Spleen (tissue), 11 donors: ENCODE results near the gene ANKK1. TPM values are rescaled to one million over a fixed set of nuclear protein-coding genes. Genes with fewer than 3 reads are reported as not detected.

Source experiments
- DNase-seq: peaks from one replicate; pipeline ENCODE4 v3.0.0-alpha.2; 2020
- H3K27ac ChIP-seq, 8 donors: fragments of 200-600 bp; sonication (generic) in 7 of 8; 1 replicate in 4 of 8; 2 replicates in 4 of 8; pipeline versions ENCODE4 v1.5.0 to v1.8.0; 2016 to 2021; ENCODE audit warnings: inconsistent platforms in 4 of 8, mild to moderate bottlenecking in 4 of 8, moderate library complexity in 1 of 8
- H3K27me3 ChIP-seq, 7 donors: fragments of 200-600 bp; sonication (generic) in 6 of 7; replicated peaks in 1 of 7; 1 replicate in 4 of 7; 2 replicates in 3 of 7; pipeline versions ENCODE4 v1.5.0 to v1.8.0; 2016 to 2021; ENCODE audit warnings: inconsistent platforms in 3 of 7, mild to moderate bottlenecking in 1 of 7
- H3K36me3 ChIP-seq, 6 donors: fragments of 200-600 bp; sonication (generic) in 5 of 6; 1 replicate in 4 of 6; 2 replicates in 2 of 6; pipeline versions ENCODE4 v1.5.0 to v1.8.0; 2016 to 2021; ENCODE audit warnings: inconsistent platforms in 2 of 6
- H3K4me1 ChIP-seq, 6 donors: fragments of 200-600 bp; sonication (generic) in 5 of 6; 1 replicate in 3 of 6; 2 replicates in 3 of 6; pipeline versions ENCODE4 v1.5.0 to v1.8.0; 2016 to 2021; ENCODE audit warnings: inconsistent platforms in 3 of 6
- H3K4me3 ChIP-seq, 8 donors: fragments of 200-600 bp; sonication (generic) in 7 of 8; 1 replicate in 4 of 8; 2 replicates in 4 of 8; pipeline versions ENCODE4 v1.5.0 to v1.8.0; 2016 to 2021; ENCODE audit warnings: inconsistent platforms in 4 of 8, mild to moderate bottlenecking in 4 of 8, moderate library complexity in 2 of 8
- H3K9me3 ChIP-seq, 8 donors: fragments of 200-600 bp; sonication (generic) in 7 of 8; 1 replicate in 4 of 8; 2 replicates in 4 of 8; pipeline versions ENCODE4 v1.5.0 to v1.8.0; 2016 to 2021; ENCODE audit warnings: inconsistent platforms in 4 of 8
- POLR2A ChIP-seq, 3 donors: fragments of 450-650 bp; IDR thresholded peaks; one replicate each; pipeline ENCODE4 v1.5.1; 2017; ENCODE audit warnings: antibody characterized with exemption in 3 of 3, mild to moderate bottlenecking in 1 of 3
- POLR2AphosphoS5 ChIP-seq, 3 donors: sonication (generic); formaldehyde crosslinking; IDR thresholded peaks; one replicate each; pipeline ENCODE4 v1.5.1; 2017; ENCODE audit warnings: antibody characterized with exemption in 3 of 3
- WGBS, 5 donors: extraction: QIAGEN DNeasy Blood & Tissue Kit in 3 of 5; methylation state at CpG; one replicate each; pipeline versions ENCODE4 v1.1.5 to v1.1.7; 2013 to 2018; 5-methylcytosine and 5-hydroxymethylcytosine counted together
- intact Hi-C: fragments of 100-400 bp; cut with DNase I; formaldehyde crosslinking; loops from one replicate; pipeline ENCODE4 v1.15.0; 2023; ENCODE audit warnings: low total_unique reads
- polyA plus RNA-seq, 3 donors: library from polyadenylated mRNA; stranded (reverse); fragments of 200-250 nt; gene quantifications; one replicate each; pipeline ENCODE4 v1.2.1, GENCODE V29; 2013
- total RNA-seq, 7 donors: library from RNA; depleted of rRNA in 3 of 7; stranded (reverse); fragments of >200 nt in 3 of 7; fragmentation: NEBNext Ultra II Directional in 4 of 7; extraction: Animal tissue kit (Norgen Biotek cat#: 25700) in 4 of 7; gene quantifications; one replicate each; pipeline versions ENCODE4 v1.1.0 to v1.2.1, GENCODE V29; 2016 to 2021
- TF ChIP-seq, protein P1 (sequence below), 11 experiments: fragments of 200-600 bp in 7 of 11; fragments of 450-650 bp in 4 of 11; sonication (generic) in 4 of 11; IDR thresholded peaks in 8 of 11; conservative IDR thresholded peaks in 3 of 11; 1 replicate in 7 of 11; 2 replicates in 4 of 11; pipeline versions ENCODE4 v1.4.0 to v1.8.0; 2016 to 2021; ENCODE audit warnings: antibody characterized with exemption in 11 of 11, inconsistent platforms in 4 of 11, mild to moderate bottlenecking in 1 of 11
- donor health status: healthy with polysubstance abuse.
- donor health status: DM: no; HTN: no; CAD: no; lungs with moderate emphysema.
- donor health status: DM: no; HTN: no; CAD: no.
- donor health status: Bipolar disorder and iron deficiency.
- donor health status: healthy.
- donor health status: DM: no; HTN: no; CAD: no.
- donor health status: DM: yes; HTN: yes; CAD: no.

ANKK1 gene
- total and polyA plus RNA-seq, 10 donors, result 0.26 to 2.0 (median 0.65) TPM

DNA sequence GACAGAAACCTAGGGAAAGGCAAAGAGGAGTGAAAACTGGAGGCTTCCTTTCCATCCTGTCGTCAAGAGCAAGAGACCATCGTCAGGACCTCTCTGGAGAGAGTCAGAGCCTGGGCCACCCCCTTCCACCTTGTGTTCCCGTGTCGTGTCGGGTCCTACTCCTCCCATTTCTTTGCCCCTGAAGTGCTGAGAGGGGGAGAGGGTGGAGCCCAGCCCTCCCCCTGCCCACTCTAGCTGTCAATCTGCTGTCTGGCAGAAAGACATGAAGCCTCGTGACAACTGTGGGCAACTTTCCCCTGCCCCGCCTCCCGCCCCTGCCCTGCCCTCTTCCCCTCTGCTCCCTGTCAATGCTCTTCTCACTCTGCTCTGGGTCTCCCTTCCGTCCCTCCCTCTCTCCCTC lies 20.6 kb downstream of the ANKK1 start:
- H3K4me3 ChIP-seq, result no peak overlapping the region
- no peaks in the 10 kb centered on the region for H3K9me3 ChIP-seq
- no peaks in the 10 kb centered on the region for H3K27me3 ChIP-seq
- no peak overlapping the region for H3K27ac ChIP-seq
- no peak for DNase-seq
- TF ChIP-seq, protein P1, sequence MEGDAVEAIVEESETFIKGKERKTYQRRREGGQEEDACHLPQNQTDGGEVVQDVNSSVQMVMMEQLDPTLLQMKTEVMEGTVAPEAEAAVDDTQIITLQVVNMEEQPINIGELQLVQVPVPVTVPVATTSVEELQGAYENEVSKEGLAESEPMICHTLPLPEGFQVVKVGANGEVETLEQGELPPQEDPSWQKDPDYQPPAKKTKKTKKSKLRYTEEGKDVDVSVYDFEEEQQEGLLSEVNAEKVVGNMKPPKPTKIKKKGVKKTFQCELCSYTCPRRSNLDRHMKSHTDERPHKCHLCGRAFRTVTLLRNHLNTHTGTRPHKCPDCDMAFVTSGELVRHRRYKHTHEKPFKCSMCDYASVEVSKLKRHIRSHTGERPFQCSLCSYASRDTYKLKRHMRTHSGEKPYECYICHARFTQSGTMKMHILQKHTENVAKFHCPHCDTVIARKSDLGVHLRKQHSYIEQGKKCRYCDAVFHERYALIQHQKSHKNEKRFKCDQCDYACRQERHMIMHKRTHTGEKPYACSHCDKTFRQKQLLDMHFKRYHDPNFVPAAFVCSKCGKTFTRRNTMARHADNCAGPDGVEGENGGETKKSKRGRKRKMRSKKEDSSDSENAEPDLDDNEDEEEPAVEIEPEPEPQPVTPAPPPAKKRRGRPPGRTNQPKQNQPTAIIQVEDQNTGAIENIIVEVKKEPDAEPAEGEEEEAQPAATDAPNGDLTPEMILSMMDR (IDR thresholded peaks at IDR 0.05 in 8 of 11, conservative IDR thresholded peaks at IDR 0.05 in 3 of 11), result no peak
- H3K36me3 ChIP-seq, result no peaks in the 10 kb centered on the region
- intact Hi-C loops, result no loop called here
- 68 to 86% (median 73%) methylated on average over 9 of the region's 9 CpGs for WGBS, 5 donors
- H3K4me1 ChIP-seq, result no peaks in the 10 kb centered on the region

DNA sequence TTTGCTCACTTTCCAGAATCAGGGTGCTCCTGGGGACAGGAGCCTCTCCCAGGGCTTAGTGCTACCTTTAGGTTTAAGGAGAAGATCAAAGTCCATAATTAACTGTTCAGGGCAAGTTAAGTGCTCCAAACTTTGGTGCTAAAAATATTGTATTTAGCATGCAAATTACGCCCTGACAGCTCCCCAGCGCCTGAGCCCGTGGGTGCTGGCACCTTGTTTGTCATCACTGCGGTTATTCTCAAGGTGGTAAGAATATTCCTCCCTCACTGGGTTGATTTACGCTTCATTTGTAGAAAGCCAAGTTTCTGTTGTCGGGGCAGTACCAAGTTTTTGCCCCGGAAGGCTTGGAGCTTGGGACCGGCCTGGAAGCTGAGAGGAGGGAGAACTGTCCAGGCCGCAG lies 21.3 kb downstream of the ANKK1 start:
- intact Hi-C loops, result no loop called here
- H3K27me3 ChIP-seq, result no peaks in the 10 kb centered on the region
- no peaks in the 10 kb centered on the region for H3K4me1 ChIP-seq
- H3K9me3 ChIP-seq, result no peaks in the 10 kb centered on the region
- H3K27ac ChIP-seq, result no peak overlapping the region
- TF ChIP-seq POLR2A (IDR thresholded peaks at IDR 0.05) (no peak), POLR2AphosphoS5 (IDR thresholded peaks at IDR 0.05) (no peak)
- TF ChIP-seq, protein P1 (IDR thresholded peaks at IDR 0.05 in 8 of 11, conservative IDR thresholded peaks at IDR 0.05 in 3 of 11), result no peak
- 71 to 90% (median 85%) methylated on average over 9 of the region's 9 CpGs for WGBS, 5 donors
- DNase-seq, result no peak
- no peak overlapping the region for H3K4me3 ChIP-seq
- no peaks in the 10 kb centered on the region for H3K36me3 ChIP-seq

DNA sequence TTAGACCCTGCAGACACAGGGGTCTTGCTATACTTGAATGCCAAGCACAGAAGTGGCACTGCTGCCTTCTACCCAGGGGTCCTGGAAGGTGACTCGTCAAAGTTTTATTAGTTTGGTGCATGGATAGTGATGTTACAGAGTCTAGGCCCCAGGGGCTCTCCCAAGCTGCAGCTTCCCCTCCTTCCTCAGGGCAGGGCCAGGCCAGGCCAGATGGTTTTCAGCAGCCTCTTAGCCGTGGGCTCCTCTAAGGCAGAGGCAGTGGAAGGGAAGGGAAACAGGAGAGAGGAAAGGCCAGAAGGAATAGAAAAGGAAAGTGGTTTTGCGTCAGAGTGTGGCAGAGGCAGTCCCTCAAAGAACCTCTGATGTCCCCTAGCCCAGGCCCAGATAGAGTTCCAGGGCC lies 21.9 kb downstream of the ANKK1 start:
- Histone ChIP-seq H3K9me3 (no peaks in the 10 kb centered on the region), H3K4me3 (no peak overlapping the region), H3K27ac (no peak overlapping the region), H3K4me1 (no peaks in the 10 kb centered on the region), H3K27me3 (no peaks in the 10 kb centered on the region), H3K36me3 (no peaks in the 10 kb centered on the region)
- DNase-seq, result no peak
- TF ChIP-seq POLR2A (IDR thresholded peaks at IDR 0.05) (no peak), POLR2AphosphoS5 (IDR thresholded peaks at IDR 0.05) (no peak)
- TF ChIP-seq, protein P1 (IDR thresholded peaks at IDR 0.05 in 8 of 11, conservative IDR thresholded peaks at IDR 0.05 in 3 of 11), result no peak
- intact Hi-C loops, result no loop called here
- 77 to 88% (median 82%) methylated on average over 3 of the region's 3 CpGs for WGBS, 5 donors

DNA sequence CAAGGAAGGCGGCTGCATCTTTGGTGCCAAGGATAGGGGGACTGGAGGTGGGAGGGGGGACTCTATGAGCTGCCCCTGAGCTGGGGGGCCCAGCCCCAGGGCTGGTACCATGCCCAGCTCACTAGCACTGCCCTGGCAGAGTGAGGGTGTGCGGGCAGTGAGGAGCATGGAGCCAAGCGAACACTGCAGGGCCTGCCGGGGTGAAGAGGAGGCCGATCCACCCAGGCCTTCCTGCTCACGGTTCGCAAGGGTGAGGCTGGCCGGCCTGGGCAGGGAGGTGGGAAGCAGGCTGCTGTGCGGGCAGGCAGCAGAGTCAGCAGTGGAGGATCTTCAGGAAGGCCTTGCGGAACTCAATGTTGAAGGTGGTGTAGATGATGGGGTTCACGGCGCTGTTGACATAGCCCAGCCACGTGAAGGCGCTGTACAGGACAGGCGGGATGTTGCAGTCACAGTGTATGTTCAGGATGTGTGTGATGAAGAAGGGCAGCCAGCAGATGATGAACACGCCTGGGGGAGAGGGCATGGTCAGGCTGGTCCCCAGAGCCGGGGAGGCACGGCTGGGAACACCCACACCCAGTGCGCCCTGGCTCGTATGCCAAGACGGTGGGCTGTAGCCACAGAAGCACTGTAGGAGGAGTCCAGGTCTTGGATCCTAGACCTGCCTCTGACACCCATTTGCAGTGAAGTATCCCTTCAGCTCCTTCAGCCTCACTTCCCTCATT lies 23.0 kb downstream of the ANKK1 start:
- intact Hi-C loops, result no loop called here
- Histone ChIP-seq H3K4me1 (no peaks in the 10 kb centered on the region), H3K9me3 (no peaks in the 10 kb centered on the region), H3K27ac (no peak overlapping the region), H3K27me3 (no peaks in the 10 kb centered on the region), H3K4me3 (no peak overlapping the region), H3K36me3 (no peaks in the 10 kb centered on the region)
- DNase-seq, result peak; percentile 67
- 84 to 93% (median 89%) methylated on average over 20 to 21 of the region's 21 CpGs for WGBS, 5 donors
- TF ChIP-seq POLR2AphosphoS5 (IDR thresholded peaks at IDR 0.05) (no peak), POLR2A (IDR thresholded peaks at IDR 0.05) (no peak)
- TF ChIP-seq, protein P1 (IDR thresholded peaks at IDR 0.05 in 8 of 11, conservative IDR thresholded peaks at IDR 0.05 in 3 of 11), result no peak
